HCT116 (cell line): ENCODE results near the gene AP5S1. TPM values are rescaled to one million over a fixed set of nuclear protein-coding genes. Genes with fewer than 3 reads are reported as not detected.

ENCODE experiments used
- ATAC-seq: fragments of 200-7000 bp; cut with Tn5 transposase; 2 replicates; pipeline ENCODE4 v1.9.1; 2020; ENCODE audit warnings: mild to moderate bottlenecking, moderate library complexity
- BruUV-seq: library from RNA; stranded (reverse); fragments of 400-500 nt; replicated peaks from 2 replicates; lab custom pipeline; 2021; lab: Mats Ljungman, UMichigan
- CTCF ChIA-PET: fragments of 300-600 bp; sonication (Branson Sonifier 250); formaldehyde crosslinking; loops from one replicate; lab custom pipeline; 2021; ENCODE audit warnings: antibody characterized with exemption; lab: Charles Lee
- POLR2A ChIA-PET: fragments of 300-600, 350-600 bp; sonication (Branson Sonifier 250); formaldehyde crosslinking; loops from one replicate; lab custom pipeline; 2021; ENCODE audit warnings: antibody characterized with exemption; lab: Charles Lee
- RAD21 ChIA-PET, 2 experiments: fragments of 300-600 bp; sonication (Branson Sonifier 250); formaldehyde crosslinking; loops; one replicate each; lab custom pipeline; 2023; ENCODE audit warnings: low total read pairs in 2 of 2; ENCODE audit not compliant: uncharacterized antibody in 2 of 2, unreplicated experiment in 2 of 2, low non-redundant PET in 1 of 2; lab: Charles Lee
- DNase-seq: peaks from one replicate; pipeline ENCODE4 v3.0.0-alpha.2; 2010; ENCODE audit warnings: low read depth, low spot score
- H2AFZ ChIP-seq: fragments of 200-600 bp; shearing (Covaris generic), sonication (generic); 2 replicates; pipeline ENCODE4 v1.6.1; 2017; ENCODE audit warnings: low read depth, mixed run types, mixed read lengths, antibody characterized with exemption, low read length; ENCODE audit not compliant: poor library complexity, severe bottlenecking
- H3K27ac ChIP-seq: 2 replicates; pipeline ENCODE4 v1.5.1; 2012; ENCODE audit warnings: low read depth, low read length
- H3K27me3 ChIP-seq: fragments of 200-600 bp; sonication (generic); 2 replicates; pipeline ENCODE4 v1.6.1; 2016; ENCODE audit warnings: mixed run types, low read length, mixed read lengths; ENCODE audit not compliant: insufficient read depth
- H3K36me3 ChIP-seq, 2 experiments: fragments of 200-500 bp in 1 of 2; fragments of 200-600 bp in 1 of 2; sonication (Bioruptor generic) in 1 of 2; sonication (generic) in 1 of 2; 2 replicates each; pipeline versions ENCODE4 v1.5.1 to v1.6.1; 2014 to 2016; ENCODE audit warnings: low read length in 2 of 2, inconsistent platforms in 1 of 2, mixed read lengths in 1 of 2, mixed run types in 1 of 2; ENCODE audit not compliant: insufficient read depth in 2 of 2, control insufficient read depth in 1 of 2
- H3K4me1 ChIP-seq, 2 experiments: fragments of 200-600 bp in 1 of 2; sonication (generic) in 1 of 2; 2 replicates each; pipeline versions ENCODE4 v1.5.1 to v1.6.1; 2012 to 2017; ENCODE audit warnings: low read length in 2 of 2, inconsistent platforms in 1 of 2, mild to moderate bottlenecking in 1 of 2, mixed read lengths in 1 of 2, mixed run types in 1 of 2, moderate library complexity in 1 of 2; ENCODE audit not compliant: insufficient read depth in 2 of 2, control insufficient read depth in 1 of 2
- H3K4me2 ChIP-seq: fragments of 200-600 bp; sonication (generic); 2 replicates; pipeline ENCODE4 v1.6.1; 2017; ENCODE audit warnings: mixed run types, low read length, mixed read lengths
- H3K4me3 ChIP-seq, 2 experiments: fragments of 200-600 bp in 1 of 2; sonication (generic) in 1 of 2; replicated peaks in 1 of 2; 2 replicates each; pipeline ENCODE4 v1.5.1; 2011 to 2016; ENCODE audit warnings: low read length in 2 of 2, control low read depth in 1 of 2, low read depth in 1 of 2, mild to moderate bottlenecking in 1 of 2, mixed read lengths in 1 of 2, mixed run types in 1 of 2
- H3K79me2 ChIP-seq: fragments of 200-600 bp; sonication (generic); 2 replicates; pipeline ENCODE4 v1.6.1; 2017; ENCODE audit warnings: mild to moderate bottlenecking, mixed run types, low read length, moderate library complexity, mixed read lengths; ENCODE audit not compliant: insufficient read depth
- H3K9ac ChIP-seq: fragments of 200-600 bp; sonication (generic); 2 replicates; pipeline ENCODE4 v1.6.1; 2016; ENCODE audit warnings: low read length, mixed read lengths
- H3K9me2 ChIP-seq: fragments of 200-600 bp; sonication (generic), shearing (Covaris generic); 2 replicates; pipeline ENCODE4 v1.6.1; 2017; ENCODE audit warnings: mixed run types, mild to moderate bottlenecking, moderate library complexity; ENCODE audit not compliant: insufficient read depth
- H3K9me3 ChIP-seq, 2 experiments: fragments of 200-500 bp in 1 of 2; fragments of 200-600 bp in 1 of 2; sonication (Bioruptor generic) in 1 of 2; sonication (generic) in 1 of 2; 2 replicates each; pipeline ENCODE4 v1.6.1; 2014 to 2017; ENCODE audit warnings: low read length in 2 of 2, mixed read lengths in 2 of 2, inconsistent platforms in 1 of 2, low read depth in 1 of 2, mild to moderate bottlenecking in 1 of 2, mixed run types in 1 of 2, moderate library complexity in 1 of 2; ENCODE audit not compliant: control insufficient read depth in 1 of 2, insufficient read depth in 1 of 2
- H4K20me1 ChIP-seq: fragments of 200-600 bp; sonication (generic), shearing (Covaris generic); 2 replicates; pipeline ENCODE4 v1.6.1; 2017; ENCODE audit warnings: mixed run types, mild to moderate bottlenecking, moderate library complexity; ENCODE audit not compliant: insufficient read depth
- ATF3 ChIP-seq: IDR thresholded peaks from 2 replicates; pipeline ENCODE4 v1.6.1; 2012
- CBX3 ChIP-seq: IDR thresholded peaks from 2 replicates; pipeline ENCODE4 v1.6.1; 2012; ENCODE audit warnings: low read depth
- CEBPB ChIP-seq: IDR thresholded peaks from 2 replicates; pipeline ENCODE4 v1.6.1; 2012; ENCODE audit warnings: low read depth
- EGR1 ChIP-seq: IDR thresholded peaks from 2 replicates; pipeline ENCODE4 v1.6.1; 2012; ENCODE audit warnings: low read depth
- EZH2 ChIP-seq: fragments of 200-600 bp; sonication (generic); IDR thresholded peaks from 2 replicates; pipeline ENCODE4 v1.6.1; 2017; ENCODE audit warnings: antibody characterized with exemption, mixed run types
- EZH2phosphoT487 ChIP-seq: fragments of 200-600 bp; IDR thresholded peaks from 2 replicates; pipeline ENCODE4 v1.6.1; 2018; ENCODE audit warnings: antibody characterized with exemption, borderline replicate concordance
- FOSL1 ChIP-seq: IDR thresholded peaks from 2 replicates; pipeline ENCODE4 v1.6.1; 2012; ENCODE audit warnings: low read depth
- MAX ChIP-seq: IDR thresholded peaks from 2 replicates; pipeline ENCODE4 v1.6.1; 2012
- POLR2A ChIP-seq: IDR thresholded peaks from 2 replicates; pipeline ENCODE4 v1.7.0; 2011; ENCODE audit warnings: borderline replicate concordance; ENCODE audit not compliant: insufficient read depth, insufficient read length; ENCODE audit errors: extremely low read depth
- POLR2AphosphoS5 ChIP-seq: IDR thresholded peaks from 2 replicates; pipeline ENCODE4 v1.6.1; 2011; ENCODE audit warnings: mild to moderate bottlenecking, low read depth, low read length, moderate library complexity
- RAD21 ChIP-seq: IDR thresholded peaks from 2 replicates; pipeline ENCODE4 v1.6.1; 2012; ENCODE audit warnings: low read depth, mild to moderate bottlenecking
- SIN3A ChIP-seq: IDR thresholded peaks from 2 replicates; pipeline ENCODE4 v1.6.1; 2012; ENCODE audit warnings: low read depth
- SP1 ChIP-seq: IDR thresholded peaks from 2 replicates; pipeline ENCODE4 v1.6.1; 2012; ENCODE audit warnings: low read depth
- SRF ChIP-seq: IDR thresholded peaks from 2 replicates; pipeline ENCODE4 v1.6.1; 2012; ENCODE audit warnings: low read depth
- YY1 ChIP-seq: IDR thresholded peaks from 2 replicates; pipeline ENCODE4 v1.6.1; 2011; ENCODE audit warnings: low read length, low read depth, moderate library complexity, mild to moderate bottlenecking; ENCODE audit not compliant: insufficient replicate concordance; ENCODE audit errors: extremely low read depth
- ZNF274 ChIP-seq: fragments of 200-500 bp; sonication (Bioruptor generic); IDR thresholded peaks from 2 replicates; pipeline ENCODE4 v1.6.1; 2014; ENCODE audit warnings: mild to moderate bottlenecking, low read depth, low read length, inconsistent platforms
- intact Hi-C: fragments of 100-400 bp; cut with micrococcal nuclease; formaldehyde crosslinking; loops from 2 replicates; pipeline ENCODE4 v1.10.0; 2022
- total RNA-seq: library from RNA; stranded (reverse); gene quantifications from one replicate; pipeline ENCODE4 v1.2.1, GENCODE V29; 2021; ENCODE audit not compliant: unreplicated experiment
- TF ChIP-seq, protein P1 (sequence below): IDR thresholded peaks from 2 replicates; pipeline ENCODE4 v1.6.1; 2012; ENCODE audit warnings: low read depth

Gene AP5S1
- total RNA-seq, 1 experiment from 2014 or later, result 12.1 TPM

GRCh38 chr20:3854462-3854871 lies 34.1 kb downstream of the AP5S1 start (continued):
- no peak for TF ChIP-seq CBX3
- no peak for TF ChIP-seq EZH2phosphoT487
- no peak for TF ChIP-seq SIN3A
- TF ChIP-seq, protein P1, sequence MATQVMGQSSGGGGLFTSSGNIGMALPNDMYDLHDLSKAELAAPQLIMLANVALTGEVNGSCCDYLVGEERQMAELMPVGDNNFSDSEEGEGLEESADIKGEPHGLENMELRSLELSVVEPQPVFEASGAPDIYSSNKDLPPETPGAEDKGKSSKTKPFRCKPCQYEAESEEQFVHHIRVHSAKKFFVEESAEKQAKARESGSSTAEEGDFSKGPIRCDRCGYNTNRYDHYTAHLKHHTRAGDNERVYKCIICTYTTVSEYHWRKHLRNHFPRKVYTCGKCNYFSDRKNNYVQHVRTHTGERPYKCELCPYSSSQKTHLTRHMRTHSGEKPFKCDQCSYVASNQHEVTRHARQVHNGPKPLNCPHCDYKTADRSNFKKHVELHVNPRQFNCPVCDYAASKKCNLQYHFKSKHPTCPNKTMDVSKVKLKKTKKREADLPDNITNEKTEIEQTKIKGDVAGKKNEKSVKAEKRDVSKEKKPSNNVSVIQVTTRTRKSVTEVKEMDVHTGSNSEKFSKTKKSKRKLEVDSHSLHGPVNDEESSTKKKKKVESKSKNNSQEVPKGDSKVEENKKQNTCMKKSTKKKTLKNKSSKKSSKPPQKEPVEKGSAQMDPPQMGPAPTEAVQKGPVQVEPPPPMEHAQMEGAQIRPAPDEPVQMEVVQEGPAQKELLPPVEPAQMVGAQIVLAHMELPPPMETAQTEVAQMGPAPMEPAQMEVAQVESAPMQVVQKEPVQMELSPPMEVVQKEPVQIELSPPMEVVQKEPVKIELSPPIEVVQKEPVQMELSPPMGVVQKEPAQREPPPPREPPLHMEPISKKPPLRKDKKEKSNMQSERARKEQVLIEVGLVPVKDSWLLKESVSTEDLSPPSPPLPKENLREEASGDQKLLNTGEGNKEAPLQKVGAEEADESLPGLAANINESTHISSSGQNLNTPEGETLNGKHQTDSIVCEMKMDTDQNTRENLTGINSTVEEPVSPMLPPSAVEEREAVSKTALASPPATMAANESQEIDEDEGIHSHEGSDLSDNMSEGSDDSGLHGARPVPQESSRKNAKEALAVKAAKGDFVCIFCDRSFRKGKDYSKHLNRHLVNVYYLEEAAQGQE, result no peak
- no peak for TF ChIP-seq SRF

DNA sequence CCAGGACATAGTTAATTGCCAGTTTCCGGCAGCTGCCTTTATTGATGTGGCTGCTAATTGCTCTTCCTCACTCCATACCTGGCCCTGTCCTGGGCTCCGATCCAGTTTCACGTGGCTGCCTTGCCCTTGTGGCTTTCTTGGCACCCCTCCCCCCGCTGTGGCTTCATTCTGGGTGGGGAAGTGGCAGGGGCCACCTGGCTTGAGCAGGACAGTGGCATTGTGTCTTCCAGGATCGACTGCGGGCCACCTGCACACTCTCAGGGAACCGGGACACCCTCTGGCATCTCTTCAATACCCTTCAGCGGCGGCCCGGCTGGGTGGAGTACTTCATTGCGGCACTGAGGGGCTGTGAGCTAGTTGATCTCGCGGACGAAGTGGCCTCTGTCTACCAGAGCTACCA lies 37.1 kb downstream of the AP5S1 start:
- ChIA-PET RAD21 (no interaction called here), CTCF (interaction anchor here (4.1 kb wide), 1 partner anchor 44 kb away, joined by 43 read pairs; no protein-coding TSS in a partner anchor), POLR2A (no interaction called here)
- DNase-seq (no peak), ATAC-seq (no peak)
- H3K4me1 ChIP-seq, result peaks cover 0 to 14% of the 10 kb centered on the region in 2 experiments; a peak in 2 of 4 replicates
- H3K9me3 ChIP-seq, result peaks cover 0 to 6% of the 10 kb centered on the region in 2 experiments; a peak in 1 of 4 replicates
- no peak overlapping the region for H3K4me2 ChIP-seq
- no TSS peak for BruUV-seq
- no peaks in the 10 kb centered on the region for H3K27me3 ChIP-seq
- no peak overlapping the region for H3K4me3 ChIP-seq
- H2AFZ ChIP-seq, result no peak overlapping the region
- peaks cover 60% of the 10 kb centered on the region for H3K79me2 ChIP-seq
- H3K9me2 ChIP-seq, result no peaks in the 10 kb centered on the region
- peaks cover 4% of the 10 kb centered on the region; the same call in 1 of the 2 replicates for H4K20me1 ChIP-seq
- intact Hi-C loops, result no loop called here
- no peak overlapping the region for H3K9ac ChIP-seq
- H3K36me3 ChIP-seq, result peaks cover 35 to 42% of the 10 kb centered on the region in 2 experiments
- no peak overlapping the region for H3K27ac ChIP-seq
- TF ChIP-seq CEBPB, result no peak
- no peak for TF ChIP-seq CBX3
- no peak for TF ChIP-seq RAD21
- TF ChIP-seq, protein P1, result no peak
- TF ChIP-seq YY1, result no peak
- no peak for TF ChIP-seq POLR2AphosphoS5
- TF ChIP-seq ATF3, result no peak
- no peak for TF ChIP-seq MAX
- no peak for TF ChIP-seq ZNF274
- TF ChIP-seq EZH2phosphoT487, result no peak
- no peak for TF ChIP-seq SRF
- TF ChIP-seq POLR2A, result no peak
- TF ChIP-seq EGR1, result no peak
- TF ChIP-seq SIN3A, result no peak
- TF ChIP-seq FOSL1, result no peak
- no peak for TF ChIP-seq SP1
- no peak for TF ChIP-seq EZH2
